Peyer's patch (tissue), 4 donors: ENCODE data around the gene GRIK3.

Experiments used
- POLR2A ChIP-seq, 2 donors: fragments of 450-650 bp; IDR thresholded peaks; one replicate each; pipeline ENCODE4 v1.5.1; 2017; ENCODE audit warnings: antibody characterized with exemption in 2 of 2, mild to moderate bottlenecking in 2 of 2, moderate library complexity in 2 of 2
- TF ChIP-seq, protein P1 (sequence below), 6 experiments: fragments of 450-650 bp in 4 of 6; fragments of 200-600 bp in 2 of 6; sonication (generic) in 1 of 6; IDR thresholded peaks; one replicate each; pipeline ENCODE4 v1.5.1; 2017 to 2019; ENCODE audit warnings: antibody characterized with exemption in 6 of 6, mild to moderate bottlenecking in 3 of 6, moderate library complexity in 1 of 6

DNA sequence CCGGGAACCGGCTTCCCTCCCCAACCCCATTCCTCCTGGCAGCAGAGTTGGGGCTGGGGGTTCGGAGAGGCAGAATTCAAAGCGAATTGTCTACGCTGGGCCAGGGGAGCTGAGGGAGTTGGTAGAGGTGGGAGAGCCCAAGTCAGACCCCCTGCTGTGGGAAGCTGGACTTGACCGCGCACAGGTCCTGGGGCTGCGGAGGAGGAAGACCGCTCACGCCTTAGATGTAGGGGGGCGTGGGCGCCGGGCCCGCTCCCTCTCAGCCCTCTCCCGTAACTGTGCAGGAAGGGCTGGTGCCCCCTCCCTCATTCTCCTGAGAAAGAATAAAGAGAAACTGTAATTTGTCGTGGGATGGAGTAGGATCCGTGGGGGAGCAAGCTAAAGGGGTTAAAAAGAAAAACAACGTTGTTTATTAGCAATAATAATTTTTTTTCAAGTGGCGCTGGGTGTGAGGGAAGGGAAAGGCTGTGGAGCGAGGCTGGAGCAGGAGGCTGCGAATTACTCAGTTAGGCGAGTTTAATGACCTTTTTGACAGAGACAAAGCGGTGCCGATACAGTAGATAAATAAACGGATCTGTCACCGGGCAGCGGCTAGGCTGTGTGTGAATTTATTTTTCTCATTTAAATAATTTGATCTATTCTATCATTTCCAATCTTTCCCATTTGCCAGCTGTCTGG, 838 bp upstream of the GRIK3 start:
- TF ChIP-seq, protein P1, sequence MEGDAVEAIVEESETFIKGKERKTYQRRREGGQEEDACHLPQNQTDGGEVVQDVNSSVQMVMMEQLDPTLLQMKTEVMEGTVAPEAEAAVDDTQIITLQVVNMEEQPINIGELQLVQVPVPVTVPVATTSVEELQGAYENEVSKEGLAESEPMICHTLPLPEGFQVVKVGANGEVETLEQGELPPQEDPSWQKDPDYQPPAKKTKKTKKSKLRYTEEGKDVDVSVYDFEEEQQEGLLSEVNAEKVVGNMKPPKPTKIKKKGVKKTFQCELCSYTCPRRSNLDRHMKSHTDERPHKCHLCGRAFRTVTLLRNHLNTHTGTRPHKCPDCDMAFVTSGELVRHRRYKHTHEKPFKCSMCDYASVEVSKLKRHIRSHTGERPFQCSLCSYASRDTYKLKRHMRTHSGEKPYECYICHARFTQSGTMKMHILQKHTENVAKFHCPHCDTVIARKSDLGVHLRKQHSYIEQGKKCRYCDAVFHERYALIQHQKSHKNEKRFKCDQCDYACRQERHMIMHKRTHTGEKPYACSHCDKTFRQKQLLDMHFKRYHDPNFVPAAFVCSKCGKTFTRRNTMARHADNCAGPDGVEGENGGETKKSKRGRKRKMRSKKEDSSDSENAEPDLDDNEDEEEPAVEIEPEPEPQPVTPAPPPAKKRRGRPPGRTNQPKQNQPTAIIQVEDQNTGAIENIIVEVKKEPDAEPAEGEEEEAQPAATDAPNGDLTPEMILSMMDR (IDR thresholded peaks at IDR 0.05), result no peak
- no peak for TF ChIP-seq POLR2A (IDR thresholded peaks at IDR 0.05)
